GM21360 (cell line): ENCODE results near the gene SOX5.
"Not testable (repeated sequence)": the region's sequence is repeated elsewhere in the genome, so short reads cannot be mapped to it uniquely, and the experiment has no call there.

Source experiments
- ATAC-seq: cut with Tn5 transposase; IDR thresholded peaks from one replicate; pipeline ENCODE4 v1.9.1; 2021; ENCODE audit warnings: mild to moderate bottlenecking, moderate library complexity; ENCODE audit not compliant: unreplicated experiment

Gene SOX5

DNA sequence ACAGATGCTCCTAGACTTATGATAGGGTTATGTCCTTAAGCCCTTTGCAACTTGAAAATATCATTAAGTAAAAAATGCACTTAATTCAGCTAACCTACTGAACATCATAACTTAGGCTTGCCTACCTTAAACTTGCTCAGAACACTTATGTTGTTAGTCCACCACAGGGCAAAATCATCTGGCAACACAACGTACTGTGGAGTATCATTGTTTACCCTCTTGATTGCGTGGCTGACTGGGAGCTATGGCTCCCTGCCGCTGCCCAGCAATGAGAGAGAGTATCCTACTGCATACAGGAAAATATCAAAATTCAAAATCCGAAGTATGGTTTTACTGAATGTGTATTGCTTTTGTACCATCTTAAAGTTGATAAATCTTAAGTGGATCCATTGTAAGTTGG is 105.5 kb downstream of the SOX5 start:
- no peak for ATAC-seq

DNA sequence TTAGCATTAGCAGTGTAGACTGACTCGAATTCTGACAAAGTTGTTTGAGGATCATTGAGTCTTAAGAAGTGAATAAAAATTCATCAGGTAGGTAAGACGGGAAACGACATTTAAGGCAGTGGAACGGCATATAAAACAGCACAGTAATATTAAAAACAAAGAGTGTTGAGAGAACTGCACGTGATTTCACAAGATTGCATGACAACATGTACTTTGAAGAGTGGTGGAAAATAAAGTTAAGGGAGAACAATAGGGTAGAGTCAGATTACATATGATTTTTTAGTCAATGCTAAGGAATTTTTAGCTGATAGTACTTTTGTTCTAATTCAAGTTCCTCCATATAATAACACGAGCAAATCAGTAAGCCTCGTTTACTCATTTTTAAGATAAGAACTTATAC is 115.4 kb downstream of the SOX5 start:
- no peak for ATAC-seq

DNA sequence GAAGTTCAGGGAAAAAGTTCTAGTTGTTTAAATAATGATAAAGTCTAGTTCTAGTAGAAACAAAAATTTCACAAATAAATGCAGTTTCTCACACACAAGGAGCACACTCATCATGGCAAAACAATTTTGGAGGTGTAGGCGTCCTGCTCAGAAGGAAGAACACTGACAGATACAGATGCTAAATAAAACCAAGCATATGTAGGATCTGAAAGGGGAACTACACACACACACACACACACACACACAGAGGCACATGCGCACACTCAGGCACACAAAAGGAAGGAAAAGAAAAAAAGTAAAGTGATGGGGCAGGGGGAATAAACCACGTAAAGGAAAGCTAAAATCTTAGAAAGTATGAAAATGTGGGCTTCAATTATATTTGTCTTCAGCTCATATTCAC is 117.7 kb downstream of the SOX5 start:
- ATAC-seq = no peak

DNA sequence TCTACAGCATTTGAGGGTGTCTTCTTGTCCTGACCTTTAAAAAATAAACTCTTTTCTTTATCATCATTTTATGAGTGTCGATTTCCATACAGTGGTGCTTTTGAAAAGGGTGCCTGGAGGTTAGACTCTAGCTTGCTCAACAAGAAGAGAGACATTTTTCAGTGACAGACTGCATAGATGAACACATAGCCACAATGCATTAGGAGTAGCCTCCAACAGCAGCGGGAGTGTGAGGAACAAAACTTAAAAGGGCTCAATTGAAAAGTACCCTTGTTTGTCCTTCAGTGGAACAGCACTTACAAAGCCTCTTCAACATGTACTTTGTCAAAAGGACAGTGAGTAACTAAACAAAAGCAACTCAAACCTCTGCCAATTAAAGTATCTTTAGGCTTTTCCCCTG is 119.3 kb downstream of the SOX5 start:
- ATAC-seq = no peak

- ATAC-seq = no peak
Measured at GRCh38 chr12:23827353-23827752, 122.1 kb downstream of the SOX5 start.

GRCh38 chr12:23825124-23825523 is 124.3 kb downstream of the SOX5 start:
- not testable (repeated sequence) for ATAC-seq

DNA sequence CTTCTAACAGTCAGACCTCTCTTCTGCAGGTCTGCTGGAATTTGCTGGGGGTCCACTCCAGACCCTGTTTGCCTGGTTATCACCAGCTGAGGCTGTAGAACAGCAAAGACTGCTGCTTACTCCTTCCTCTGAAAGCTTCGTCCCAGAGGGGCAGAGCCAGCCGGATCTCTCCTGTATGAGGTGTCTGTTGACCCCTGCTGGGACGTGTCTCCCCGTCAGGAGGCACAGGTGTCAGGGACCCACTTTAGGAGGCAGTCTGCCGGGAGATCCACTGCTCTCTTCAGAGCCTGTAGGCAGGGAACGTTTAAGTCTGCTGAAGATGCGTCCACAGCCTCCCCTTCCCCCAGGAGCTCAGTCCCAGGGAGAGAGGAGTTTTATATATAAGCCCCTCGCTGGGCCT is 125.1 kb downstream of the SOX5 start:
- ATAC-seq = no peak

- not testable (repeated sequence) for ATAC-seq
Measured at GRCh38 chr12:23822883-23823282, 126.6 kb downstream of the SOX5 start.

- no peak for ATAC-seq
Measured at GRCh38 chr12:23817345-23817744, 132.1 kb downstream of the SOX5 start.

- ATAC-seq = no peak
Measured at GRCh38 chr12:23816394-23816851, 133.0 kb downstream of the SOX5 start.

- ATAC-seq = no peak
Measured at GRCh38 chr12:23815810-23816209, 133.7 kb downstream of the SOX5 start.

DNA sequence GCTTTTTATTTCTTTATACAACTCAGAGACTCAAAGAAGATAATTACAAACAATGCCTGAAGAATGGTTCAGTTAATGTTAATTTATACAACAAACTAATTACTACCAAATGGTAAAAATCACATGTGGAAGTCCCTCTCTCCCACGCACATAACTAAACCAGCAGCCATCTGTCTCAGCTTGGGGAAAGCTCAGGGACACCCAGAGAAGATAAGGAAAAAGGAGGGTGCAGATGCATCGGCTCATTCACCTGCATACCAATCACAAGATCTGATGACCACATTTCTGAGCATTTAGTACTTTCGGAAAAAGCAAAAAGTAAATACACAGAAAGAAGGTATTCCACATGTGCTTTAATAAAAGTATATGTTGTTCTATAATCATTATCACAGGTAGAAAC is 136.3 kb downstream of the SOX5 start:
- ATAC-seq = no peak

DNA sequence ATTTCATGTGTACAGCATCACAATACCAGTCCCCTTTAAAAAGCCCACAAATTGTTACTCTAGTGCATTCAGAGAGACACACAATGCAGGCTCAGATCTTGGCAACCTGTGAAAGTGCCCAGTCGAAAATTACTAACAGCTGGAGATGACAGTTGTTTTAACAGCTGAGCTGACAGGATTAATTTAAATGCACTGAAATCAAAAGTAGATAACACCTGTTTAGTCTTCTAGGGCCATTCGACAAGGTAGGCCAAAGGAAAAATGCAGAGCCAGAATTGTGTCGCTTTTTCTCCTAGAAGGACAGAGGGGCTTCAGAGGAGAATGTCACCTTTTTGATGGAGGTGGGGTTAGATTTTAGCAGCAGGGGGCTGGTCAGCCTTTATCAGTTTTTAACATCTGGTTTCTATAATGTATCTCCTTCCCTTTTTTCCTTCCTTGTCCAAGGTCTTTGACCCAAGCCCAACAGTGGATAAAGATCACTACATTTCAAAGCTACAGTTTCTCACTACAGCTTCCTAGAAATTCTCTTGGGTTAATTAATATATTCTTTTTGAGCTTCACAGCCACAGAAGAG is 139.1 kb downstream of the SOX5 start:
- ATAC-seq = no peak

DNA sequence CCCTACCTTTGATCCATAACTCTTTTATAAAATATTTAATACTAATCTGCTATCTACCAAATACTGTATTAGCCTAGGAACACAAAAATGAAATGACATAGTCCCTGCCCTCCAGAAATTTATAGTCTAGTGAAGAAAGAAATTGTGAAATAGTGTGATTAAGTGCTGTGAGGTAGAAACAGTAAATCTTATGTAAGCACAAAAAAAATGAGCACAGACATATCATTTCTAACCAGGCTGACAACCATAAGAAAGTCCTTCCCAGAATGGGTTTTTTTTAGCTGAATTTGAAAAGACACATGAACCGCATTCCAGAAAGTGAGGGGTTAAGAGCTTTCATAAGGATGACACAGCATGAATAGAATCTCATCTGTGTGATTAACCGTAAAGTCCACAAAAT is 145.9 kb downstream of the SOX5 start:
- no peak for ATAC-seq

DNA sequence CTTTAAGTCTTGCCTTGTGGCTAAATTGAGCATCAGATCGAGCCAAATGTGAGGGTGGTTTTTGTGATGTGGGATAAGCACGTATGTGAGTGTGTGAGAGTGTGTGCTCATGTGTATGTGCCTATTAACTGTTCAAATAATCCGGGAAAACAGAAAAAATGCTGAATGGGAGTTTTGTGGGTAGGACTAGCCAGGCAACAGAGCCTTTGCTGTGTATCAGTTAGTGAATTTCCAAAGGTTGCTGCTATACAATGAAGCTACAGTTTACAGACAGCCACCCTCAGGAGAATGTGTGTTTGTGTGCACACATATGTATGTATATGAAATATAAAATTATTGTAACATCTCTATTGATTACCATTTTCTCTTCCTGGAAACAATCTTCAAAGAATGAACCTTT is 154.0 kb downstream of the SOX5 start:
- no peak for ATAC-seq

GRCh38 chr12:23781118-23781517 is 168.4 kb downstream of the SOX5 start:
- ATAC-seq = no peak

GRCh38 chr12:23775208-23775607 is 174.3 kb downstream of the SOX5 start:
- ATAC-seq = no peak

GRCh38 chr12:23771240-23771949 is 178.1 kb downstream of the SOX5 start:
- no peak for ATAC-seq

- ATAC-seq = no peak
Measured at GRCh38 chr12:23770202-23770938, 179.1 kb downstream of the SOX5 start.

DNA sequence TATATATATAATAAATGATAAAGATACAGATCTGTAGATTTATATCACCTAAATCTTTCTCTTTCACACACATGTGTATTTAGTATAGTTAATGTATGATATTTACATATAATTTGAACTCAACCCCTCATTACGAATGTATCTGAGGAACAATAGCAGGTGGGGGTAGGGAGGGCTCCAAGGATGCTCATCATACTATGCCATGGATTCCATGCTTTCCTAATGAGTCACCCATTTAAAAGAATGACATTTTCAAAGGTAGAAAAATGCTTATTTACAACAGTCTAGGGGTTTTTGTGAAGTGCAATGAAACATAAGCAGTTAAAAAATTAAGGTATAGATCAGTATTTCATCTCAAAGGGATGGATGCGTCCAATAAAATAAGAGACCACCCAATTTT is 181.6 kb downstream of the SOX5 start:
- no peak for ATAC-seq

DNA sequence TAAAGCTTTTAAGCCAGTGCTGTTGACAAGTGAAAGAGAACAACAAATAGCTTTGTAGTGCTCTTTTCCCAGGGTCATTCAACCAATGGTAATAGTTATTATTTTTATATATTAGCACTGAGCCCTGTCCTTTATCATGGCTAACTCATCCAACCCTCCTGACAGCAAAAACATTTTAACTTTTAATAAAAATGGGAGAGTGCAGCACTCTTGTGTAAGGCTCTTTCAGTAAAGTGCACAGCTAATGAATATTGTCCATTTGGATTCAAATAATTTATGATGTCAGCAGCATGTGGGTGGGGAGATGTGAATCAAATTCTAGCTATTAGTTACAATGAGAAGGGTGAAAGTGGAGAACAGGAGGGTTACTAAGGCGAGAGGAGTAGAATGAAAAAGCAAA is 185.7 kb downstream of the SOX5 start:
- no peak for ATAC-seq

DNA sequence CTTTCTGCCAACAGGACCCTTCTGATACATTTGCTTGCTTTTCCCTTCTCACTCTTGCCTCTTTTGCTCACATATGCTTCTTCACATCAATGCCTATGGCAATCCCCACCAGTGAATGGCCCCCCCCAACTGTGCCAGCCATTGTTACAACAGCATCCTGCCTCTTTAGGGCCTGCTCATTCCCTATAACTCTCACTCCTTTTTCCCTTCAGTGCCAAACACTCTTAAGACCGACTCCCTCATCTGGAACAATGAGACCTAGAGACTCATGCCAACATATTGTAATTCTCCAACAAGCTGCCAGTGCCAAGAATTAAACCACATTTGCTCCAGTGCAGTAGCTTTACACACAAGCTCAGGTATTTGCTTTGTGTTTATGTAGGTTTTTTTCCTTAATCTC is 189.0 kb downstream of the SOX5 start:
- ATAC-seq = no peak
